Measurements from ENCODE around the gene ARHGEF39. TPM values are rescaled to one million over a fixed set of nuclear protein-coding genes. Genes with fewer than 3 reads are reported as not detected.

ARHGEF39 gene
- polyA plus RNA-seq, 3 donors, result 8.7 to 14.0 (median 12.9) TPM

GRCh38 chr9:35679091-35679490 is 14.1 kb upstream of the ARHGEF39 start:
- DNase-seq, result no peak

GRCh38 chr9:35675732-35676392 is 10.9 kb upstream of the ARHGEF39 start:
- peak; percentile 84 for DNase-seq

GRCh38 chr9:35675204-35675603 is 10.2 kb upstream of the ARHGEF39 start:
- no peak for DNase-seq

GRCh38 chr9:35674025-35674361 is 9.0 kb upstream of the ARHGEF39 start:
- DNase-seq, result no peak

- DNase-seq, result no peak
Measured at GRCh38 chr9:35673132-35674024, 8.4 kb upstream of the ARHGEF39 start, which contains the start of gene CA9. CA9 (plus strand) TSS chr9:35673928; CDS start chr9:35673960, 32 bp downstream.

- DNase-seq, result no peak
Measured at GRCh38 chr9:35669331-35670145, 4.5 kb upstream of the ARHGEF39 start.

- DNase-seq, result no peak
Measured at GRCh38 chr9:35667939-35668338, 2.9 kb upstream of the ARHGEF39 start.

- DNase-seq, result no peak
Measured at GRCh38 chr9:35666549-35666948, 1.6 kb upstream of the ARHGEF39 start.

GRCh38 chr9:35666045-35666444 is 1.1 kb upstream of the ARHGEF39 start:
- DNase-seq, result no peak

GRCh38 chr9:35665471-35665818 is 450 bp upstream of the ARHGEF39 start:
- DNase-seq, result no peak

GRCh38 chr9:35662437-35662836 is 2.6 kb downstream of the ARHGEF39 start:
- DNase-seq, result no peak

- no peak for DNase-seq
Measured at GRCh38 chr9:35661756-35662350, 3.1 kb downstream of the ARHGEF39 start.

GRCh38 chr9:35660966-35661415 is 4.0 kb downstream of the ARHGEF39 start:
- DNase-seq, result no peak

GRCh38 chr9:35659340-35659739 is 5.7 kb downstream of the ARHGEF39 start:
- no peak for DNase-seq

- DNase-seq, result no peak
Measured at GRCh38 chr9:35658968-35659220, 6.1 kb downstream of the ARHGEF39 start.

- peak; percentile 83 for DNase-seq
Measured at GRCh38 chr9:35658137-35658967, 6.6 kb downstream of the ARHGEF39 start, which contains the start of gene CCDC107. CCDC107 (plus strand) TSS chr9:35658292; CDS start chr9:35658380, 88 bp downstream.

GRCh38 chr9:35657546-35658136 is 7.4 kb downstream of the ARHGEF39 start, which contains the start of gene RMRP:
RMRP (minus strand) TSS chr9:35658019.
- peak; percentile 98 for DNase-seq

GRCh38 chr9:35656831-35657545 is 8.0 kb downstream of the ARHGEF39 start:
- no peak for DNase-seq

- DNase-seq, result no peak
Measured at GRCh38 chr9:35656348-35656747, 8.6 kb downstream of the ARHGEF39 start.

- DNase-seq, result no peak
Measured at GRCh38 chr9:35653611-35654010, 11.4 kb downstream of the ARHGEF39 start.
